Activated T-cell treated with anti-CD3 and anti-CD28 coated beads for 24 hours (primary cell): Measurements from ENCODE around the gene SOX21.

Experiments used
- DNase-seq: peaks from one replicate; pipeline ENCODE4 v3.0.0-alpha.2; 2020; ENCODE audit warnings: low read depth

The SOX21 gene

DNA sequence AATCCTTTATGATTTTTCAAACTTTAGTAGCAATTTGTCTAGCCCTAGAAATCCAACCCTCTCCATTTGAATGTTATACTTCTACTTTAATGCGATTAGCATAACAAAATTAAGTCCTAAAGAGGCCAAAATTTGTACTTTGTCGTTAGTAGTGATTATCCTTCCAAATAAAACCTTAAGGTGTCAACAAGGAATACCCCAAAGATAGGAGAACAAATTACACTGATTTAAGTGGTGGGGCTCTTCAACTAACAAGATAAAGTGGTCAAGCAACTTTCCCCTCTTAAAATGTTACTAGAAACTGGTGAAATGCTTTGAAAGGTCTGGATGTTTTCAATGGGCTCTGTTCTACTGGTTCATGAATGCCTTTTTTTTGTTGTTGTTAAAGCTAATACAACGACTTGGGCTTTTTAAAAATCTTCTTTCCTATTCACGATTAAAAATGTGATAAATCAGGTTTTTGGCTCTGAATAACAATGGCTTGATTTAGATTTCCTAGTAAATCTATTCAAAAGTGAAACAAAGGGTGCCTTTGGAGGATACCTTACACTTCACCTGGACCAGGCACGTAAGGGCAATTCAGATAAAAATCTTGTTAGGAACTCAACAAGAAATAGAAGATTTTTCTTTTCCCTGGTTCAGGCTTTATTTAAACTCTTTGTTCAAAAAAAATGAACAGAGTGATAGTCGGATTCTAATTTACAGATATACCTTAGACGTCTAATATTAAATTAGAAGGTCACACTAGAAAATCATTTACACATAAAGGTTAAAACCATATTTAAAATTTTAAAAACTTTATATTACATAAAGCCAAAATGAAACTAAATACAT, 3.1 kb downstream of the SOX21 start:
- DNase-seq: no peak

DNA sequence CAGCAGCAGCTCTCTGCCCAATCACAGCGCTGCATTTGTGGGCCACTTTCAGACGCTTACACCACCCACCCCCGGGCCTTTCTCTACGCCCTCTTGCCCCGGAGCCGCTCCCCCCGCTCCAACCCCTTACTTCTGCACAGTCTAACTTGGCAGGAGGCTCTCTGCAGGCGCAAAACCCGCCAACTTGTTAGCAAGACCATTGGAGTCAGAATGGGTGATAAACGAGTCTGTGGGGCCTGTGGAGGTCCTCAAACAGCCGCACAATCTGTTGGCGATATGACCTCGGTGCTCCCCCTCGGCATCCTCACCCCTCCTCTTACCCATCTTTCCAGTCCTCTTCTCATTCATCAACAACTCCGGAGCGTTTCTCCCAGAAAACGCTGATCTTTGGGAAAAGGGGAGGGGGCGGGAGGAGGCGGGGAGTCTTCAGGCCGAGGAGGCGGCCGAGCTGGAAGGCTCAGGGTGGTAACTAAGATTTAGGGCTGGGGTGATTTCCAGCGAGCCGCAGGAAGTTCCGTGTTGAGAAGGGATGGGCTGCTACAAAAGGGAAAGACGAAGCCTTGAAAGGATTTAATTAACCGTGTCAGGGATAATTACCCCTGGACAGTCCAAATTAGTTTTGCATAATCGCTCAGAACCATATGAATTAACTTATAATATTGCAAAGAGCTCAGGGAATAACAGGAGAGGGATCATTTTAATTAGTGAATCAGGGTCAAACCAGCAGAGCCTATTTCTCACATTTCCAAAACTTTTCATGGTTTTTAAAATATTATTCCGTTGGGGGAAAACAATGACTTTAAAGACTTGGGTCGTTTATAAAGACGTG, 4.1 kb downstream of the SOX21 start:
- DNase-seq: no peak

DNA sequence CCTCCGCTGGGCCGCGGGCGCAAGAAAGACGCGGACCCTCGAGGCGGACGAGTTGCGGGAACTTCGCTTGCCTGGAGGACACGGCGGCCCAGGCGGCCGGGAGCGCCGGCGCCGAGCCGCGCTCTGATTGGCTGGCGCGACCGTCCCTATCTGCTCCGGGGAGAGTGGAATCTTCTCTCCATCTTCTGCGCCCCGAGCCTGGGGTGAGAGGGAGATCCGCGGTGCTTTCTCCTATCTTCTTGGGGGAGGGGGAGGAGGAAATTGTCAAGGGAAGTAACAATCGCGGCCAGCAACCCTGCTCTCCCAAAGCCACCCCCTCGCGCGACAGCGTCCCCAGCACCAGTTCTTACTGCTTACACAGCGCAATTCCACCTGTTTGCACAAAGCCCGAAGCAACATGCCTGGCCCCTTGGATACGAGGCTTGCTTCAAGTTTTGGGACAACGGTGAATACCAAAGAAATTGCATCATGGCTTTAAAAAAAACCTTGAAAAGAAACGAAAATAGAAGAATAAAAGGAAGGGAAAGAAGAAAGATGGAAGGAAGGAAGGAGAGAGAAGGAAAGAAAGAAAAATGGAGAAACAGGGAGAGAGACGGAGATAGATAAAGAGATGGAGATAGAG, 4.8 kb downstream of the SOX21 start:
- DNase-seq: no peak

DNA sequence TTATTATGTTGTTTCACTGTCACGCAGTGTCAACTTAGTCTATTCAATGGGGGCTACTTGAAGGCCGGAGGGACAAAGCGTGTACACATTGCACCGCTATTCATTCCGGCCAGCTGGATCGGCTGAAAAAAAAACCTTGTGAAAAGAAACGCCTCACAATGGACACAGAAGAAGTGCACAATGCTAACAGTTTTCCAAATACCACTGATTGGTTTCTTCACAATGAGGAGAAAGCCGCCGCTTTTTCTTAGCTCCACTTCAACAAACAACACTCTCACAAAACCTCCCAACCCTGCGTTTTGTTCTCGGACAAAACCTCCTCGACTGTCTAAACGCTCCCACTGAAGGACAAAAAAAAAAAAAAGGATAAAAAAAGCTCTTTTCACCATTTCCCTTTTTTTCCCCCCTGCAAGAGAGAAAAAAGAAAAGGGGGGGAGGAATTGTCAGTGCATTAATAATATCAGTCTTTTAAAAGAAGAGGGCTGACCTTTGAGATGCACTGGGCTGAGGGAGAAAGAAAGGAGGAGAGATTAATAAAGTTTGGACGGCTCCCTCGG, 5.4 kb downstream of the SOX21 start:
- no peak for DNase-seq

DNA sequence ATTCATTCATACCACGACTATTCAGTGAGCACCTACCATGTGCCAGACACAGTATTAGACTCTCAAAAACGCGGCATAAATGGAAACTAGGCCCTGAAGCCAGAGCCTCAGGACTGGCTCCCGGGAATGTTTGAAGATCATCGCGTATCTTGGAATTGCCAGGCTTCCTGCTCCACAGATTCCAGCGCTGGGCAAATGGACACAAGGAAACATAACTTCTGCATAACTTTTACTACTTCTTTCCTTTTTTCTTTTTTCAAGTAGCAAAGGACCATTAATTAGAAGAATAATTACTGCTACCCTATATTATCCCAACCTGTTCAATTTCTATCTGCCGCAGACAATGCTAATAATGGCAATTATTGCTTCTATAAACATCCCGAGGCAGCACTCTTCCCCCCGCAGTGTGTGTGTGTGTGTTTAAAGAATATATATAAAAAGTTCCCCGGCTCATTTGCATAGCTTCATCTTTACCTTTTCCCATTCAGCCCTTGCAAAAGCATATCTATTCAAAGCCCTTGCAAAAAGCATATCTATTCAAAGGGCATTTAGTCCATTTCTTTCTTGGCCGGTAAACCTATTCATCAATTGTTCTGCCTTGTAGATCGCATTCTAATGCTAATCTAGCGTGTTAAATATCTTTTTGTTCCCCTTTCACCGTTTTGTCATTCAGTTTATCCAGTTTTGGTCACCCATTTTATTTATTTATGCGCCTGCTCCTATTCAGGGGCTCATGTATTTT, 6.1 kb downstream of the SOX21 start:
- no peak for DNase-seq

DNA sequence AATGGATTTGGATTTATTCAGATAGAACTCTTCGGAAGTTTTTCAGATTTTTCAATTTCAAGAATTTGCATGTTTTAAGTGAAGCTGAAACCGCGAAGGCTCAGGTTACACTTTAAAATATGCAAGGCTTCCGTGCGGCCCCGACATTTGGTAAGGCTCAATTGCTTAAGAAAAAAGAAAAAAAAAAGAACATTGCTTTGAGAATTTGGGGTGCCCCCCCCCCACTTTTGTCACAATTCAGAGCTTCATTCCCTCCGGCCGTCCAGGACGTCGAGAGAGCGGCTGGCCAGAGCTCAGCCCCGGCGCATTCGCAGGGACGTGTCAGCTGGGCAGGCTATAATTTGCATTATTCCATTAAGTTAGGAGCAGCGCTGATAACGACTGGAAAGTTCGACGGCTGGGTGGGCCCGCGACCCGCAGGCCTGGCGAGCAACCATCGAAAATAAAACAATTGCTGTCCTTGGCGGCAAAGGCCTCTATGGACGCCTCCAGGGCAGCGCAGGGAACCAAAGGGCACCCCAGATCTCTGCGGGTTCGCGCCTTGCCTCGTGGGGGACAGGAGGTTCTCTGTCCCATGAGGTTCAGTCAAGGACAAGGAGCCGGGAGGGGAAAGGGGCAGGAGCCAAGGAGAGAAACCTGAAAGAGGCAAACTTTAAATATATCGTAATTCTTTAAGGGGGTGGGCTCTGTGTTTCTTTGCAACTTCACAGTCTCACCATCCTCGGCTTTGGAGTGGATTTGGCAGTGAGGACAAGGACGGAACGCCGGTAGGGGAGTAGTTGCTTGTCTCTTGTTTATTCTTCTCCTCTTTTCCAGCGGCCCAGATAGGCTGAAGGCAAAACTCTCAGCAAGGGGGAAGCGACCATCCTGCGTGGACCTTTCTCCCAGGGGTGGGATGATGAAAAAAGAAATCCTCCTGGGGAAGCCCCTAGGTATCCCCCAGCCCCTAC, 7.0 kb downstream of the SOX21 start:
- DNase-seq: no peak

DNA sequence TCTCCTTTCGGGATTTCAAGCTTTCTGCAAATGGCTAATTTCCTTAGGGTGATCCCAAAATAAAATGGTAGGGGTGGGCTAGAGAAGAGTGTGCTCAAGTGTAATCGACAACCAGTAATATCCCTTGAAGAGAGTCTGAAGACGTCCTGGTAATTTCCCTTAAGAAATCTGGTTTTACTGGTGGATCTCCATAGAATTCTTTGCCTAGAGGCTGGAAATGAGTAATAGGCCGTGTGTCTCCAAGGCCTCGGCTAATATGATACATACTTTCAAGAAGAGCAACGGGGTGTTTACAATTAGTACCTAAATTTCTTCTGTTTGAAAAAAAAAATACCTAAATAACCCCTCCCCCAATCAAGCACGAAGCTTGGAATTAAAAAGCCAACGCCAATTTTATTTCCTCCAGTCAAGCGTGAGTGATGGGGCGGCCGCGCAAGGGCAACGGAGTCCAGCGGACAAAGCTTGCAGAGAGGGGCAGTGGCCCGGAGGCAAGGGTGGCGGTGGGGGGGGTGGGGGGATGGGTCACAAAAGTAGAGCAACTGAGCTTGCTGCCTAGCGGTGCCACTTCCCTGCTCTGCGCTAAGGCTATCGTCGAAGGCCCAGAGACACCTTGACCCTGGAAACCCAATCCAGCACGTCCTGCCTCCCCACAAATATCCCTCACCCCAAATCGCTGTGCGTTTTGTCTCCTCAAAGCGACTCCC, 7.8 kb downstream of the SOX21 start:
- DNase-seq: no peak

DNA sequence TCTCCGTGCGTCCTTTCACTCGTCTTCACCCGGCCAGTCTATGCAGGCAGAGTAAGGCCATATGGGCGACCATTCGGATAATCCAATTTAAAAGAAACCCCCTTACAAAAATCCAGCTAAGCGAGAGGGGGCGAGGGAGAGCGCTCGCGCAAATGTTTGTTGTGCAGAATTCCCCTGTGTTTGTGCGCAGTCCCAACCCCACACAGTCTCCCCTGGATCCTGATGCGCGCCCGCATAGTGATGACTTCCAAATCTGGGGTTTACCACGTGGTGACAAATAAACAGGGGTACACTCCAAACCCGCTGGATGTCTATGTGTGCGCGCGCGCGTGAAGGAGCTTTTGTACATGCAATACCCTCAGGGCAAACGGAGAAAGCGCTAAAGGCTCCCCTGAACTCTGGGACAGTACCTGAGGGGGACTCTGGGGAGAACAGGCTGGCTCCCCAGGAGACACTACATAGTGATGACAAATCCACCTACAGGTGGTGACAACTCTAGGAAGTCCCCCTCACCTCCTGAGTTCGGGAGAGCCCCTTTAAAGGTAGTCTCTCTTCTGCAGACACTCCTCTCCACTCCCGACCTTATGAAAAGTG, 8.5 kb downstream of the SOX21 start:
- DNase-seq: no peak

DNA sequence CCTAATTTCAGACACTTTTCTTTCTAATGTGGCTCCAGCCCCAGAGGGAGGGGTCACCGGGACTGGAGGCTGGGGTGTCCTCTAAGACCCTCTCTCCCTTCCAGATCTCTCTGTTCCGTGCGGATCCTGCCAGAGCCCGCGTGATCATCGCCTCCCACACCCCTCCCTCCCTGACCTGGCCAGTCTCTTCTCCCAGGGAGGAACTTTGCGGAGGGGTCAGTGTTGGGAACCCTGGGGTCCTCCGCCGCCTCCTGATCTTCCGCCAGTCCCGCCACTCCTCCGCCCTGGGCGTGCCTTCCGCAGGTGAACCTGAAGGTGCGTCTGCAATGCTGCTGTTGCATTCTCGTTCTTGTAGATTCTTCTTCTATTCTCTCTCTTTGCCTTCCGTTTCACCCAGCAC, 9.1 kb downstream of the SOX21 start:
- no peak for DNase-seq

DNA sequence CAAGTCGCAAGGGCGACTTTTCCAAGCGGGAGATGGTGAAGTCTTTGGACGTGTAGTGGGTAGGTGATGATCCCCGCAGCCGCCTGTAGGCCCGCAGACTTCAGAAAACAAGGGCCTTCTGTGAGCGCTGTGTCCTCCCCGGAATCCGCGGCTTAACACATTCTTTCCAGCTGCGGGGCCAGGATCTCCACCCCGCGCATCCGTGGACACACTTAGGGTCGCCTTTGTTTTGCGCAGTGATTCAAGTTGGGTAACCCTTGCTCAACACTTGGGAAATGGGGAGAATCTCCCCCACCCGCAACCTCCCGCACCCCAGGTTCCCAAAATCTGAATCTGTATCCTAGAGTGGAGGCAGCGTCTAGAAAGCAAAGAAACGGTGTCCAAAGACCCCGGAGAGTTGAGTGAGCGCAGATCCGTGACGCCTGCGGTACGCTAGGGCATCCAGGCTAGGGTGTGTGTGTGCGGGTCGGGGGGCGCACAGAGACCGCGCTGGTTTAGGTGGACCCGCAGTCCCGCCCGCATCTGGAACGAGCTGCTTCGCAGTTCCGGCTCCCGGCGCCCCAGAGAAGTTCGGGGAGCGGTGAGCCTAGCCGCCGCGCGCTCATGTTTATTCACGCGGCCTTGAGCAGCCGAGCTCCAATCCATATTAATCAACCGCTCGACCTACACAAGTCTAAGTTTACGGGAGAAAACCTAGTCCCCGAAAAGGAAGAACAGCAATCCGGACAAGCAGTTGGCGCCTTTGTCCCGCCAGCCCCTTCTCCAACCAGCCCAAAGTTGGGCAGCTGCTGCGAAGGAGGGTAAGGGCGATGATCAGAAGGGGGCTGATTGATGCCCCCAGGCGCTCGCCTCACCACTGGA, 9.9 kb downstream of the SOX21 start:
- no peak for DNase-seq

DNA sequence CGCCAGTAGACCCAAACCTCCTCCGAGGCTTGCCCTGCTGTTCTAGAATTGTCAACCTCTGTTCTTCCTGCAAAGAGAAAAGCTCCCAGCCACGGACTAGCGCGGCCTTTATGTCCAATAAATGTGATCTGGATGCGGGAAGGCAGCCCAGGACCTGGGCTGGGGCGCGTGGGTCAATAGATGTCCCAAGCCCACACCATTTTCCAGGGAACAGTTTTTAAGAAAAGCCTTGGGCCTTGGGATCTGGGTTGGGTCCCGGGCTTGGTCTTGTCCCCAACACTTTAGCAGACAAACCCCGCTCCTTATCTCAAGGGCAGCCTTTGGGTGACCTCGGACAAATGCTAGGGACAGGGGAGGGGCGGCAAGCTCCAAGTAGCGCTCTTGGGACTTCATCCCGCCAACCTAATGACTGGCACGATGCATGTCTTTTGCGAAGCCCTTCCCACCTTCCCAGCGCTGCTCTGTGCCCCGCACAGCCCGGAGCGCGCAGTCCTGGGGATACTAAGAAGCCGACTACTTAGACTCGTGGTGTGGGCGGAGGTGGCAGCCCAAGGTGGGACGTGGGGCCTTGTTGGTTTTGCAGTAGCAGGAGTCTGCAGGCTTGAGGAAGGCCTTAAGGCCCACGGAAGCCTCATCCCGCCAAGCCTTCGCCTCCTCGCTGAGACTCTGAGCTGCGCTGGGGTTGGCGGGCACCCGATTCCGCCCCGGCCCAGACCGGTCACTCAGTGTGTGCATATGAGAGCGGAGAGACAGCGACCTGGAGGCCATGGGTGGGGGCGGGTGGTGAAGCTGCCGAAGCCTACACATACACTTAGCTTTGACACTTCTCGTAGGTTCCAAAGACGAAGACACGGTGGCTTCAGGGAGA, 10.8 kb downstream of the SOX21 start:
- DNase-seq: no peak

DNA sequence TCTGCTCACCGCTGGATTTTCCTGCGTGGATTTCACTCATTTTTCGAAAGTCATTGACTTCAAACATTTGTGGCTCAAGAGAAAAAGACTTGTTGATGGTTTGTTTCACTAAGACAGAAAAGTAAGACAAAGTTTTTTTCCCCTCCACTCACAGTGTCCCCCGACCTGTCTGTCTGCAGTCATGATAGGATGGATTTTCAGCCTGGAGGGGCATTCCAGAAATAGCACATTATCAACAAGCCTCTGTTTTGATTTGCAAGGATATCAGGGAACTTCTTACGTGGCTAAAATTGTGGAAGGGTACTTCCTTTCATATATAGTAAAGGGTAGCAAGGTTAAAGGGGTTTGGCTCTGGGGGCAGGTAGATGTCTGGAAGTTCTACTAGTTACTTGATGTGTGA, 11.8 kb downstream of the SOX21 start:
- no peak for DNase-seq

DNA sequence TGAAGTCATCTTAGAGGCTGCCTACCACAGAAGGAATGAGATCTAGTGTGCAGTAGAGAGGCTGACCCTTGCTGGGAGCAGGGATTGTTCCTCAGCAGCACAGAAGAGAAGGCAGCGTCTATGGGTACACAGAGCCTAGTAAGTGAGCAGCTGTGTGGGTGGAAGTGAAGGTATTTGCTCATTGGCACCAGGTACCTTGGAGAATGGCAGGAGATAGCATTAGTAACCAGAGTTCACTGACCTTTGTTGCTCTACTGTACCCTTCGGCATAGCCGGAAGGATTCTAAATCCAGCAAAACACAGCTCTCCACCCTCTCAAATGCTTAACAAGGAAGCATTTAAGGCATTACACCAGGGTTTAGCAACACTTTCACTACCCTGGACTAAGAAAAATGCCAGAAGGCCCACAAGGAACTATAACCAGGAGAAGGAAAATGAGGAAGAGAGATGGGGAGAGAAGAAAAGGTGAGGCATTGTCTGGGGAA, 12.3 kb downstream of the SOX21 start:
- no peak for DNase-seq

DNA sequence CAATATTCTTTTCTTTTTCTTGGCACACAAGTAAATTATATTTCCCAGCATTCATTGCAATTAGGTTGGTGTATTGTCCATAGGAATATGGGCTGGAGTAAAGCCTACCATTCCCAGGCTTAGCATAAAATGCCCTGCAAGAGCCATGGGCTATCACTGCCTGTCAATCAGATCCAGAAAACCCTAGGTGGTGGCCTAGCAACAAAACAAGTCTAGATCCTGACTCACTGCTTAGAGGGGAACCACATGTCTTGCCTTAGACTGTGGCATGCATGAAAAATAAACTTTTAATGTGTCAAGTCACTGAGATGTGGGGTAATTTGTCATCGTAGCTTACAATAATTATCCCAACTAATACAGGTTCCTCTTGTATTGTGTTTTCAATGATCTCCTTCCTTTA, 16.2 kb downstream of the SOX21 start:
- no peak for DNase-seq

DNA sequence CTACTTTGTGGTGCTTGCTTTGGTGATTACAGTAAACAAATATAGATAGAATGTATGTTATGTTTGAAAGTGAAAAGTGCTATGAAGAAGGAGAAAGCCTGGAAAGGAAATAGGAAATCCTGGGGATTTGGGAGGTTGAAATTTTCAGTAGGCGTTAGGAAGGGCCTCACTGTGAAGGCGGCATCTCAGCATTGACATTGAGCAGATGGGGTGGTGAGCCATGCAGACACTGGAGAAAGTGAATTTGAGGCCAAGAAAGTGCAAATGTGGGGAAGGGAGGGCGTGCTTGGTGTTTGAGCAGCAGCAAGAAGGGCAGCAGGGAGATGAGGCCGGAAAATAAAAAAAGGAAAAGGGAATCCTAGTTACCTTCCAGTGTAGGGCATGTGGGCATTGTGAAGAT, 20.3 kb downstream of the SOX21 start:
- DNase-seq: no peak

DNA sequence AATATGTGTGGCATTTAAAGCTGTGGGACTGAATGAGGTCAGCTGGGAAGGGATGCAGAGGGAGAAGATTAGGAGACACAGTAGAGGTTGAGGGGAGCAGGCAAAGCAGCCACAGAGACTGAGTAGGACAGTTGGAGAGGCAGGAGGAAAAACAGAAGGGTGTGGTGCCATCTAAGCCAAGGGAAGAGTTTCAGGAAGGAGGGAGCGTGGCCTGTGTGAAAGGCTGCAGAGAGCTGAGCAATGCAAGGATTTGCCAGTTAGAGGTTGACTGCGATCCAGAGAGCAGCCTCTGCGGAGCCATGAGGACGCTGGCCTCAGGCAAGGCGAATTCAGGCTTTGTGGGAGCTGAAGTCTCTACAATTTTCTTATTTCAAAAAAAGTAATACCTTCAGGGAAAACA, 28.9 kb downstream of the SOX21 start:
- no peak for DNase-seq

DNA sequence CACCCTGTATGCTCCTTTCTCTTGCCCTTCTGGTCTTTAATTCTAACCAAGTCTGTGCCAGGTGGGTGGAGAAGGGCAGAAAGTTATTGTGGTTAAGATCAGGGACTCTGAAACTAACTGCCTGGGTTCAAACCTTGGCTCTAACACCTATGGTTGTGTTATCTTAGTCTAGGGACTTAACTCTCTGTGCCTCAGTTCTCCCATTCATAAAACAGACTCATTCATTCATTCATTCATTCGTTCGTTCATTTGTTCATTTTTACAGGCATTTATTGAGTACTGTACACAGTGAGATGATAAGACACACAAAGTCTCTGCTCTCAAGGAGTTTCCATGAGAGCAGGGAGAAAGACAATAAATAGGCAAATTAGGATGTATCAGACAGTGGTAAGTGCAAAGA, 30.1 kb downstream of the SOX21 start:
- DNase-seq: no peak

DNA sequence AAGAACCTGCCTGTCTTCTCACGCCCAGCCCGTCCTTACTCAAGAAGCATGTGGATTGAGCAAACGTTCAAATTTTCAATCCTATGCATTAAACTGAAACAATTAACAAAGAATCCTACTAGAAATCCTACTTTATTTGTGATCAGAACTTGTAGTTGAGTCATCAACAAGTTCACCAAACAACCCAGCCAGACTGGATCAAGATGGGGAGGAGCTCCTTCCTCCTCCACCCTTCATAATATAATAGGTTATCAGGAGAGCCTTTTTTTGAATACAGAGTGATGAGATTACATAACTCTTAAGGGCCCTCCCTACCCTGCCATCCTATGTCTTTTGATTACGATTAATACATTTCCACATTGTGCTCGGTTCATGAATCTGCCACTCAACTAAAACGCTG, 32.7 kb downstream of the SOX21 start:
- no peak for DNase-seq
